Liver (tissue), 2 donors: ENCODE data around the gene JAZF1.

Experiments
- ATF3 ChIP-seq: IDR thresholded peaks from 2 replicates; pipeline ENCODE4 v1.6.1; 2016; ENCODE audit warnings: antibody characterized with exemption
- EGR1 ChIP-seq, 2 donors: IDR thresholded peaks; 2 replicates each; pipeline ENCODE4 v1.6.1; 2016 to 2018; ENCODE audit warnings: antibody characterized with exemption in 2 of 2, low read depth in 2 of 2
- REST ChIP-seq: IDR thresholded peaks from 2 replicates; pipeline ENCODE4 v1.6.1; 2016; ENCODE audit warnings: antibody characterized with exemption, mild to moderate bottlenecking
- donor health status: healthy.

GRCh38 chr7:27802999-27803398 is 377.6 kb downstream of the JAZF1 start:
- no peak for TF ChIP-seq ATF3
- no peak for TF ChIP-seq REST
- TF ChIP-seq EGR1 (IDR thresholded peaks at IDR 0.05; ENCODE audit: low read depth in 2 of 2): no peak
